Measurements from ENCODE around the gene CTU2. TPM values are rescaled to one million over a fixed set of nuclear protein-coding genes. Genes with fewer than 3 reads are reported as not detected.

Gene CTU2
- total RNA-seq, 1 experiment from 2014 or later, result 24.8 TPM

- POLR2A ChIA-PET, result no interaction called here
- Histone ChIP-seq H3K27ac (ENCODE audit: low read length) (no peak overlapping the region), H3K4me3 (ENCODE audit: low read depth in 2 of 2, low read length in 2 of 2) (no peak overlapping the region), H3K4me1 (ENCODE audit: control insufficient read depth, insufficient read depth, low read length) (no peaks in the 10 kb centered on the region), H3K9me3 (ENCODE audit: control insufficient read depth, insufficient read depth, low read depth, low read length) (no peaks in the 10 kb centered on the region), H3K36me3 (ENCODE audit: control insufficient read depth, insufficient read depth, low read length) (no peaks in the 10 kb centered on the region), H3K27me3 (ENCODE audit: control insufficient read depth, insufficient read depth, low read length) (no peaks in the 10 kb centered on the region)
- TF ChIP-seq CTCF (IDR thresholded peaks at IDR 0.05) (no peak), REST (IDR thresholded peaks at IDR 0.05; ENCODE audit: insufficient read depth in 1 of 2, low read depth in 2 of 2, low read length in 1 of 2) (no peak), SIN3A (IDR thresholded peaks at IDR 0.05; ENCODE audit: borderline replicate concordance, insufficient read depth, low read depth, low read length) (no peak), TCF7L2 (IDR thresholded peaks at IDR 0.05; ENCODE audit: low read depth, low read length) (no peak), POLR2AphosphoS5 (IDR thresholded peaks at IDR 0.05; ENCODE audit: low read depth, low read length) (no peak)
- no TSS peak for BruUV-seq (replicated peaks)
- no peak for DNase-seq (ENCODE audit: low read depth, low spot score)
- CTCF ChIA-PET, result no interaction called here
- in situ Hi-C loops (cut with HindIII; ENCODE audit: low pct_unique_long_range_greater_than_20kb, low sequenced_read_pairs), result no loop called here
- no peak for ATAC-seq
- intact Hi-C loops (cut with micrococcal nuclease; ENCODE audit: unreplicated experiment), result no loop called here
Observed at GRCh38 chr16:88669980-88670379, 36.3 kb upstream of the CTU2 start.

- H3K36me3 ChIP-seq (ENCODE audit: control insufficient read depth, insufficient read depth, low read length), result no peaks in the 10 kb centered on the region
- ChIA-PET POLR2A (no interaction called here), CTCF (no interaction called here)
- no peak overlapping the region for H3K4me3 ChIP-seq (ENCODE audit: low read depth in 2 of 2, low read length in 2 of 2)
- in situ Hi-C loops (cut with HindIII; ENCODE audit: low pct_unique_long_range_greater_than_20kb, low sequenced_read_pairs), result no loop called here
- DNase-seq (ENCODE audit: low read depth, low spot score) (no peak), ATAC-seq (no peak)
- no peak overlapping the region for H3K27ac ChIP-seq (ENCODE audit: low read length)
- no peaks in the 10 kb centered on the region for H3K4me1 ChIP-seq (ENCODE audit: control insufficient read depth, insufficient read depth, low read length)
- no TSS peak for BruUV-seq (replicated peaks)
- intact Hi-C loops (cut with micrococcal nuclease; ENCODE audit: unreplicated experiment), result no loop called here
- no peak for TF ChIP-seq TCF7L2 (IDR thresholded peaks at IDR 0.05; ENCODE audit: low read depth, low read length)
- TF ChIP-seq SIN3A (IDR thresholded peaks at IDR 0.05; ENCODE audit: borderline replicate concordance, insufficient read depth, low read depth, low read length), result no peak
- TF ChIP-seq CTCF (IDR thresholded peaks at IDR 0.05), result no peak
- TF ChIP-seq POLR2AphosphoS5 (IDR thresholded peaks at IDR 0.05; ENCODE audit: low read depth, low read length), result no peak
- no peak for TF ChIP-seq REST (IDR thresholded peaks at IDR 0.05; ENCODE audit: insufficient read depth in 1 of 2, low read depth in 2 of 2, low read length in 1 of 2)
- H3K9me3 ChIP-seq (ENCODE audit: control insufficient read depth, insufficient read depth, low read depth, low read length), result no peaks in the 10 kb centered on the region
- no peaks in the 10 kb centered on the region for H3K27me3 ChIP-seq (ENCODE audit: control insufficient read depth, insufficient read depth, low read length)
Observed at GRCh38 chr16:88671806-88672205, 34.5 kb upstream of the CTU2 start.
